Fibroblast of lung (primary cell): ENCODE results near the gene ABCB1.

ENCODE experiments used
- CTCF ChIP-seq, 2 donors: IDR thresholded peaks in 1 of 2; conservative IDR thresholded peaks in 1 of 2; 1 replicate in 1 of 2; 2 replicates in 1 of 2; pipeline ENCODE4 v1.5.1; 2011 to 2012; ENCODE audit warnings: low read length in 2 of 2, control low read depth in 1 of 2, inconsistent platforms in 1 of 2, low read depth in 1 of 2, mild to moderate bottlenecking in 1 of 2
- EZH2 ChIP-seq: IDR thresholded peaks from 2 replicates; pipeline ENCODE4 v1.5.1; 2012; ENCODE audit warnings: low read length, control low read depth, mild to moderate bottlenecking; ENCODE audit errors: missing control alignments

- TF ChIP-seq CTCF (conservative IDR thresholded peaks at IDR 0.05 in 1 of 2, IDR thresholded peaks at IDR 0.05 in 1 of 2; ENCODE audit: low read depth in 1 of 2, low read length in 2 of 2), result no peak
- TF ChIP-seq EZH2, result no peak
Observed at GRCh38 chr7:87581723-87582122, 19.0 kb downstream of the ABCB1 start.
